ENCODE measurements around the gene PSME1. TPM values are rescaled to one million over a fixed set of nuclear protein-coding genes. Genes with fewer than 3 reads are reported as not detected.
A peak's percentile ranks its signal among the peaks of the same experiment; 100 is the strongest.

PSME1 gene
- total and polyA plus RNA-seq, 2 of the 13 experiments (the other 11 are each of a cell fraction or from before 2014, with no cell fraction given): 159 to 608 TPM

- TF ChIP-seq ZBED4 (CRISPR knock-in tag; IDR thresholded peaks at IDR 0.05; ENCODE audit: borderline replicate concordance): peak; percentile 99
- TF ChIP-seq HOMEZ (CRISPR knock-in tag; IDR thresholded peaks at IDR 0.05; ENCODE audit: low read depth): peak; percentile 97
- no peak for TF ChIP-seq DDIT3 (CRISPR knock-in tag; IDR thresholded peaks at IDR 0.05)
- peak; percentile 66; the same call in 1 of the 2 replicates for TF ChIP-seq ZBTB10 (CRISPR knock-in tag; IDR thresholded peaks at IDR 0.05; ENCODE audit: borderline replicate concordance)
- TF ChIP-seq ZNF207 (IDR thresholded peaks at IDR 0.05; ENCODE audit: borderline replicate concordance): no peak
- TF ChIP-seq SNAPC2 (CRISPR knock-in tag; IDR thresholded peaks at IDR 0.05): peak; percentile 45; the same call in 1 of the 2 replicates
- no peak for TF ChIP-seq ZNF121 (CRISPR knock-in tag; IDR thresholded peaks at IDR 0.05)
- peak; percentile 47 for TF ChIP-seq CEBPG (CRISPR knock-in tag; IDR thresholded peaks at IDR 0.05)
- peak; percentile 90 for TF ChIP-seq ZNF570 (CRISPR knock-in tag; IDR thresholded peaks at IDR 0.05; ENCODE audit: borderline replicate concordance)
- TF ChIP-seq JARID2 (CRISPR knock-in tag; IDR thresholded peaks at IDR 0.05; ENCODE audit: insufficient replicate concordance): no peak
- TF ChIP-seq GZF1 (CRISPR knock-in tag; IDR thresholded peaks at IDR 0.05): no peak
- TF ChIP-seq ZNF788 (CRISPR knock-in tag; IDR thresholded peaks at IDR 0.05; ENCODE audit: borderline replicate concordance): peak; percentile 75
- TF ChIP-seq TBL1XR1 (IDR thresholded peaks at IDR 0.05; ENCODE audit: borderline replicate concordance, low read length, partially characterized antibody): no peak
- TF ChIP-seq SALL1 (CRISPR knock-in tag; IDR thresholded peaks at IDR 0.05): no peak
- TF ChIP-seq MEIS1 (CRISPR knock-in tag; IDR thresholded peaks at IDR 0.05; ENCODE audit: borderline replicate concordance): peak; percentile 96
- TF ChIP-seq ADNP (CRISPR knock-in tag; IDR thresholded peaks at IDR 0.05): peak; percentile 7
- peak; percentile 98; the same call in 1 of the 2 replicates for TF ChIP-seq SMYD3 (CRISPR knock-in tag; IDR thresholded peaks at IDR 0.05)
- 0 out of 2 replicates have a peak, but pooled peaks have one; percentile 20 for TF ChIP-seq CHD4 (IDR thresholded peaks at IDR 0.05; ENCODE audit: borderline replicate concordance, low read length)
- TF ChIP-seq CREM (IDR thresholded peaks at IDR 0.05): peak; percentile 88
- TF ChIP-seq CREM (CRISPR knock-in tag; IDR thresholded peaks at IDR 0.05): peak; percentile 58; the same call in 1 of the 2 replicates
- no peak for TF ChIP-seq REL (CRISPR knock-in tag; conservative IDR thresholded peaks at IDR 0.05)
- TF ChIP-seq SIN3A (IDR thresholded peaks at IDR 0.05; ENCODE audit: borderline replicate concordance, low read depth, low read length): peak; percentile 91; the same call in 1 of the 2 replicates
Observed at GRCh38 chr14:24141097-24141880, 5.3 kb downstream of the PSME1 start, which contains the start of gene EMC9 (continued).

Data from HepG2 (cell line).